GM12878 (cell line): Measurements from ENCODE around the gene SHROOM3. TPM values are rescaled to one million over a fixed set of nuclear protein-coding genes. Genes with fewer than 3 reads are reported as not detected.

Experiments used
- ATAC-seq: fragments of 200-7000 bp; cut with Tn5 transposase; 3 replicates; pipeline ENCODE4 v1.9.1; 2020; ENCODE audit warnings: mild to moderate bottlenecking, moderate library complexity
- BruUV-seq: library from RNA; stranded (reverse); fragments of 400-500 nt; replicated peaks from 2 replicates; lab custom pipeline; 2021; lab: Mats Ljungman, UMichigan
- CTCF ChIA-PET: fragments of 300-600 bp; sonication (Branson Sonifier 250); formaldehyde crosslinking; extraction: SDS; loops from one replicate; lab custom pipeline; 2021; ENCODE audit warnings: inconsistent platforms; lab: Yijun Ruan, JAX
- POLR2A ChIA-PET: fragments of 350-600 bp; formaldehyde crosslinking; extraction: SDS; loops from one replicate; lab custom pipeline; 2021; ENCODE audit warnings: inconsistent platforms; lab: Charles Lee
- RAD21 ChIA-PET: fragments of 300-600 bp; sonication (Branson Sonifier 250); formaldehyde crosslinking; loops from one replicate; lab custom pipeline; 2023; ENCODE audit warnings: antibody characterized with exemption; ENCODE audit not compliant: unreplicated experiment; lab: Charles Lee
- SMC1A ChIA-PET: fragments of 300-600 bp; sonication (Branson Sonifier 250); formaldehyde crosslinking; loops from one replicate; lab custom pipeline; 2023; ENCODE audit not compliant: unreplicated experiment, uncharacterized antibody; lab: Charles Lee
- DNase-seq: peaks from one replicate; pipeline ENCODE4 v3.0.0-alpha.2; 2011; ENCODE audit warnings: low read depth, low spot score
- FAIRE-seq: peaks from 3 replicates; lab custom pipeline; 2011; peaks lifted over from hg19 to GRCh38; lab: Jason Lieb, UNC
- H2AFZ ChIP-seq: 2 replicates; pipeline ENCODE4 v1.6.0; 2011; ENCODE audit warnings: low read depth, low read length, control low read depth; ENCODE audit not compliant: control insufficient read depth
- H3K27ac ChIP-seq: 2 replicates; pipeline ENCODE4 v1.5.1; 2011; ENCODE audit warnings: control low read depth; ENCODE audit not compliant: control insufficient read depth, insufficient read depth
- H3K27me3 ChIP-seq, 2 experiments: replicated peaks in 1 of 2; 2 replicates each; pipeline versions ENCODE4 v1.6.0 to v1.6.1; 2011; ENCODE audit warnings: low read length in 1 of 2; ENCODE audit not compliant: control insufficient read depth in 2 of 2, insufficient read depth in 2 of 2
- H3K36me3 ChIP-seq, 2 experiments: 2 replicates each; pipeline ENCODE4 v1.5.1; 2011; ENCODE audit warnings: low read length in 1 of 2; ENCODE audit not compliant: control insufficient read depth in 2 of 2, insufficient read depth in 2 of 2
- H3K4me1 ChIP-seq: 2 replicates; pipeline ENCODE4 v1.6.1; 2011; ENCODE audit warnings: mild to moderate bottlenecking, low read length, moderate library complexity, mixed read lengths; ENCODE audit not compliant: control insufficient read depth, insufficient read depth
- H3K4me2 ChIP-seq: 2 replicates; pipeline ENCODE4 v1.6.0; 2011; ENCODE audit warnings: control low read depth; ENCODE audit not compliant: control insufficient read depth, insufficient read depth
- H3K4me3 ChIP-seq: fragments of 200-600 bp; sonication (generic); 2 replicates; pipeline ENCODE4 v1.5.1; 2016
- H3K79me2 ChIP-seq: 2 replicates; pipeline ENCODE4 v1.6.0; 2011; ENCODE audit warnings: low read length; ENCODE audit not compliant: control insufficient read depth, insufficient read depth
- H3K9ac ChIP-seq: 2 replicates; pipeline ENCODE4 v1.8.0; 2011; ENCODE audit warnings: low read length, control low read depth, mixed read lengths; ENCODE audit not compliant: control insufficient read depth, insufficient read depth
- H3K9me3 ChIP-seq: replicated peaks from 3 replicates; pipeline ENCODE4 v1.5.1; 2011; ENCODE audit warnings: mild to moderate bottlenecking, low read length; ENCODE audit not compliant: control insufficient read depth, insufficient read depth
- H4K20me1 ChIP-seq: 2 replicates; pipeline ENCODE4 v1.6.0; 2011; ENCODE audit not compliant: control insufficient read depth, insufficient read depth
- BCLAF1 ChIP-seq: fragments of 450-650 bp; IDR thresholded peaks from 2 replicates; pipeline ENCODE4 v1.6.1; 2017; ENCODE audit warnings: antibody characterized with exemption, mild to moderate bottlenecking, moderate library complexity
- BHLHE40 ChIP-seq, 2 experiments: fragments of 450-650 bp in 1 of 2; IDR thresholded peaks; 2 replicates each; pipeline ENCODE4 v1.6.1; 2011 to 2017; ENCODE audit warnings: low read depth in 2 of 2, borderline replicate concordance in 1 of 2, improper control_type of control experiment in 1 of 2, low read length in 1 of 2, mild to moderate bottlenecking in 1 of 2
- BMI1 ChIP-seq: fragments of 450-650 bp; IDR thresholded peaks from 2 replicates; pipeline ENCODE4 v1.6.1; 2016; ENCODE audit warnings: mild to moderate bottlenecking, moderate library complexity, borderline replicate concordance
- CHD1 ChIP-seq: IDR thresholded peaks from 2 replicates; pipeline ENCODE4 v1.6.1; 2012; ENCODE audit warnings: low read depth, low read length, improper control_type of control experiment
- CREB1 ChIP-seq: IDR thresholded peaks from 2 replicates; pipeline ENCODE4 v1.6.1; 2012; ENCODE audit warnings: low read depth, mild to moderate bottlenecking, inconsistent platforms
- GABPA ChIP-seq: IDR thresholded peaks from 2 replicates; pipeline ENCODE4 v1.6.1; 2014; ENCODE audit warnings: antibody characterized with exemption, low read depth, mild to moderate bottlenecking, inconsistent platforms
- HCFC1 ChIP-seq: fragments of 150-350 bp; IDR thresholded peaks from 2 replicates; pipeline ENCODE4 v1.6.1; 2014; ENCODE audit warnings: low read length
- NBN ChIP-seq: fragments of 450-650 bp; IDR thresholded peaks from 2 replicates; pipeline ENCODE4 v1.6.1; 2016
- NKRF ChIP-seq: fragments of 450-650 bp; conservative IDR thresholded peaks from 2 replicates; pipeline ENCODE4 v1.6.1; 2017; ENCODE audit warnings: mild to moderate bottlenecking, moderate library complexity
- NR2F1 ChIP-seq: fragments of 450-650 bp; conservative IDR thresholded peaks from 2 replicates; pipeline ENCODE4 v1.6.1; 2017; ENCODE audit warnings: mild to moderate bottlenecking
- POLR2A ChIP-seq: IDR thresholded peaks from 2 replicates; pipeline ENCODE4 v1.6.1; 2011; ENCODE audit warnings: low read depth, mild to moderate bottlenecking, low read length
- RAD21 ChIP-seq: IDR thresholded peaks from 2 replicates; pipeline ENCODE4 v1.6.1; 2011; ENCODE audit warnings: mild to moderate bottlenecking, low read depth, low read length, moderate library complexity; ENCODE audit not compliant: insufficient read depth
- RELB ChIP-seq: fragments of 450-650 bp; IDR thresholded peaks from 2 replicates; pipeline ENCODE4 v1.6.1; 2017; ENCODE audit warnings: low read depth, mild to moderate bottlenecking, moderate library complexity
- SUZ12 ChIP-seq: fragments of 200-600 bp; sonication (generic); IDR thresholded peaks from one replicate; pipeline ENCODE4 v1.6.1; 2018; ENCODE audit warnings: antibody characterized with exemption, mild to moderate bottlenecking; ENCODE audit not compliant: unreplicated experiment
- ZBTB4 ChIP-seq: fragments of 450-650 bp; formaldehyde crosslinking; IDR thresholded peaks from 2 replicates; pipeline ENCODE4 v1.4.0; 2022; ENCODE audit warnings: mild to moderate bottlenecking, moderate library complexity
- WGBS: methylation state at CpG from one replicate; pipeline ENCODE4 v1.1.6; 2016; ENCODE audit warnings: low lambda C conversion rate; ENCODE audit not compliant: insufficient replicate concordance, insufficient coverage; ENCODE audit errors: missing lambda C conversion rate; 5-methylcytosine and 5-hydroxymethylcytosine counted together
- in situ Hi-C: fragments of 300-500 bp; cut with MboI; formaldehyde crosslinking; loops from 9 replicates; pipeline ENCODE4 v1.14.3; 2018; ENCODE audit warnings: mixed read lengths
- intact Hi-C: fragments of 100-400 bp; cut with micrococcal nuclease; formaldehyde crosslinking; loops from one replicate; pipeline ENCODE4 v1.14.2; 2022; ENCODE audit not compliant: unreplicated experiment
- polyA plus RNA-seq, 11 experiments: library from polyadenylated mRNA; depleted of rRNA in 4 of 11; unstranded in 6 of 11; stranded (reverse) in 5 of 11; fragments of >200 nt; fragmentation: Nextera tagmentation in 4 of 11; fragmentation: Illumina TruSeq in 1 of 11; extraction: Ambion mirVana in 4 of 11; extraction: Trizol in 1 of 11; gene quantifications; 1 replicate in 1 of 11; 2 replicates in 10 of 11; pipeline versions ENCODE4 v1.2.1 to v1.2.3, GENCODE V29; 2011 to 2016; ENCODE audit warnings: inconsistent platforms in 2 of 11, missing spikeins in 2 of 11, low read depth in 1 of 11
- total RNA-seq, 4 experiments: library from RNA; depleted of rRNA in 3 of 4; stranded (reverse); fragments of >200 nt in 3 of 4; fragmentation: Illumina TruSeq in 1 of 4; extraction: Trizol in 1 of 4; gene quantifications; 2 replicates each; pipeline versions ENCODE4 v1.2.1 to v1.2.3, GENCODE V29; 2013 to 2021

SHROOM3 gene
- total and polyA plus RNA-seq, 10 of the 15 experiments (the other 5 are each of a cell fraction or from before 2014, with no cell fraction given), result under 0.01 to 0.29 (median 0.08) TPM; not detected in 1

GRCh38 chr4:76804096-76804495, 369.1 kb downstream of the SHROOM3 start:
- Histone ChIP-seq H2AFZ (no peak overlapping the region), H3K4me2 (no peak overlapping the region), H3K27me3 (no peaks in the 10 kb centered on the region), H3K9me3 (peaks cover 10% of the 10 kb centered on the region), H3K27ac (no peak overlapping the region), H3K36me3 (no peaks in the 10 kb centered on the region), H3K4me1 (no peaks in the 10 kb centered on the region), H3K79me2 (no peaks in the 10 kb centered on the region), H4K20me1 (no peaks in the 10 kb centered on the region), H3K4me3 (no peak overlapping the region), H3K9ac (no peak overlapping the region)
- BruUV-seq, result no TSS peak
- RAD21 ChIA-PET, result no interaction called here
- ATAC-seq (no peak), DNase-seq (no peak), FAIRE-seq (no peak)
- POLR2A ChIA-PET, result interaction anchor here (0.7 kb wide), 1 partner anchor 144 kb away, joined by 3 read pairs; no protein-coding TSS in a partner anchor
- intact Hi-C loops, result no loop called here
- in situ Hi-C loops, result no loop called here
- no peak for TF ChIP-seq BHLHE40 (IDR thresholded peaks at IDR 0.05; ENCODE audit: borderline replicate concordance in 1 of 2, low read depth in 2 of 2, low read length in 1 of 2)
- TF ChIP-seq NR2F1, result no peak
- TF ChIP-seq RELB, result no peak
- TF ChIP-seq BMI1, result no peak
- no peak for TF ChIP-seq CREB1
- no peak for TF ChIP-seq SUZ12
- no peak for TF ChIP-seq NKRF
- TF ChIP-seq CHD1, result no peak
- no peak for TF ChIP-seq RAD21
- no peak for TF ChIP-seq HCFC1
- no peak for TF ChIP-seq GABPA
- no peak for TF ChIP-seq NBN
- TF ChIP-seq POLR2A, result no peak
- no peak for TF ChIP-seq ZBTB4 (CRISPR knock-in tag)
- no peak for TF ChIP-seq BCLAF1
- CTCF ChIA-PET, result no interaction called here
- SMC1A ChIA-PET, result no interaction called here
- 82% methylated on average over 5 of the region's 5 CpGs for WGBS
